Measurements from ENCODE around the gene ADCK1.
A peak's percentile ranks its signal among the peaks of the same experiment; 100 is the strongest.
"Not testable (repeated sequence)": the region's sequence is repeated elsewhere in the genome, so short reads cannot be mapped to it uniquely, and the experiment has no call there.

ADCK1 gene

GRCh38 chr14:77799863-77800730 lies at the start of gene ADCK1:
Gene ADCK1, plus strand, starts transcription at chr14:77800109. Its CDS starts 18,870 bp downstream, at chr14:77818979.
- DNase-seq = peak; percentile 41

- DNase-seq = no peak
Measured at GRCh38 chr14:77752266-77752665, 47.6 kb upstream of the ADCK1 start.

- DNase-seq = no peak
Measured at GRCh38 chr14:77752799-77753516, 47.0 kb upstream of the ADCK1 start.

GRCh38 chr14:77760381-77761204 lies 39.3 kb upstream of the ADCK1 start, which contains the start of gene SNW1:
Gene SNW1, minus strand, starts transcription at chr14:77761156. Its CDS starts 29 bp downstream, at chr14:77761127.
- DNase-seq = peak; percentile 97

GRCh38 chr14:77761205-77761931 lies 38.5 kb upstream of the ADCK1 start:
- no peak for DNase-seq

GRCh38 chr14:77763316-77763715 lies 36.6 kb upstream of the ADCK1 start:
- no peak for DNase-seq

GRCh38 chr14:77763978-77764377 lies 35.9 kb upstream of the ADCK1 start:
- DNase-seq = no peak

- DNase-seq = not testable (repeated sequence)
Measured at GRCh38 chr14:77768442-77769069, 31.4 kb upstream of the ADCK1 start.

GRCh38 chr14:77773966-77774365 lies 25.9 kb upstream of the ADCK1 start:
- not testable (repeated sequence) for DNase-seq

- DNase-seq = no peak
Measured at GRCh38 chr14:77782202-77782601, 17.7 kb upstream of the ADCK1 start.

GRCh38 chr14:77786148-77786547 lies 13.8 kb upstream of the ADCK1 start:
- DNase-seq = no peak

GRCh38 chr14:77790566-77791224 lies 9.2 kb upstream of the ADCK1 start:
- DNase-seq = peak; percentile 93

- no peak for DNase-seq
Measured at GRCh38 chr14:77791225-77791600, 8.7 kb upstream of the ADCK1 start.

- not testable (repeated sequence) for DNase-seq
Measured at GRCh38 chr14:77793255-77793654, 6.7 kb upstream of the ADCK1 start.

- DNase-seq = no peak
Measured at GRCh38 chr14:77794357-77794756, 5.6 kb upstream of the ADCK1 start.

- DNase-seq = not testable (repeated sequence)
Measured at GRCh38 chr14:77799456-77799855, 453 bp upstream of the ADCK1 start.

GRCh38 chr14:77800814-77801213 lies 905 bp downstream of the ADCK1 start:
- DNase-seq = no peak

- DNase-seq = no peak
Measured at GRCh38 chr14:77804592-77804991, 4.7 kb downstream of the ADCK1 start.

- DNase-seq = no peak
Measured at GRCh38 chr14:77805706-77806105, 5.8 kb downstream of the ADCK1 start.

- no peak for DNase-seq
Measured at GRCh38 chr14:77808250-77808649, 8.3 kb downstream of the ADCK1 start.

GRCh38 chr14:77809011-77809410 lies 9.1 kb downstream of the ADCK1 start:
- no peak for DNase-seq

All from NCI-H524 treated with DMSO at 0.1 percent for 48 hours (cell line).